Sigmoid colon (tissue), 4 donors: ENCODE measurements around the gene C19orf44.

ENCODE experiments used
- POLR2A ChIP-seq, 2 donors: fragments of 450-650 bp; IDR thresholded peaks; one replicate each; pipeline ENCODE4 v1.6.1; 2016; ENCODE audit warnings: antibody characterized with exemption in 2 of 2, mild to moderate bottlenecking in 2 of 2, moderate library complexity in 2 of 2
- POLR2AphosphoS5 ChIP-seq, 4 donors: sonication (generic); formaldehyde crosslinking; IDR thresholded peaks; one replicate each; pipeline ENCODE4 v1.6.1; 2017; ENCODE audit warnings: antibody characterized with exemption in 4 of 4
- TF ChIP-seq, protein P1 (sequence below), 4 experiments: fragments of 450-650 bp in 3 of 4; fragments of 200-600 bp in 1 of 4; IDR thresholded peaks; one replicate each; pipeline ENCODE4 v1.5.1; 2016 to 2019; ENCODE audit warnings: antibody characterized with exemption in 4 of 4, mild to moderate bottlenecking in 3 of 4, moderate library complexity in 2 of 4

DNA sequence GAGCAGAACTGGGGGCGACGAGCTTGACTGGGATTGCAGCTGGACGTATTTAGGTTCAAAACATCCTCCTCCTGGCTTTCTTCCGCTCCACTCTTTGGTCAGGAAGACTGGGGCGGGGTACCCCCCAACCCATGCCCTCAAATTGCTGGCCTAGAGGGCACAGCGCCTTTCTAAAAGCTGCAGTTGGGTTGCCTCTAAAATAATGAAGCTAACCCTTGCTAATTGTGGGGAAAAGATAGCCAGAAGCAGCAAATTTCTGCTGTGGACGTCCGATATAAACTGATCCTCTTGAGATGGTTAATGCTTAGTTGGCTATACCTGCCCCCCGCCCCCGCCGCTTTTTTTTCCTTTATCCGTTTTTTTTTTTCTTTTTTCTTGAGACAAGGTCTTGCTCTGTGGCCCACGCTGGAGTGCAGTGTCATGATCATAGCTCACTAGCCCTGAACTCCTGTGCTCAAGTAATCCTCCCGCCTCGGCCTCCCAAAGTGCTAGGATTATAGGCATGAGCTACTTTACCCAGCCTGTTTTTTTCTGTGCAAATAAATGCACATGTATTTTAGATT, 46.8 kb downstream of the C19orf44 start:
- TF ChIP-seq, protein P1, sequence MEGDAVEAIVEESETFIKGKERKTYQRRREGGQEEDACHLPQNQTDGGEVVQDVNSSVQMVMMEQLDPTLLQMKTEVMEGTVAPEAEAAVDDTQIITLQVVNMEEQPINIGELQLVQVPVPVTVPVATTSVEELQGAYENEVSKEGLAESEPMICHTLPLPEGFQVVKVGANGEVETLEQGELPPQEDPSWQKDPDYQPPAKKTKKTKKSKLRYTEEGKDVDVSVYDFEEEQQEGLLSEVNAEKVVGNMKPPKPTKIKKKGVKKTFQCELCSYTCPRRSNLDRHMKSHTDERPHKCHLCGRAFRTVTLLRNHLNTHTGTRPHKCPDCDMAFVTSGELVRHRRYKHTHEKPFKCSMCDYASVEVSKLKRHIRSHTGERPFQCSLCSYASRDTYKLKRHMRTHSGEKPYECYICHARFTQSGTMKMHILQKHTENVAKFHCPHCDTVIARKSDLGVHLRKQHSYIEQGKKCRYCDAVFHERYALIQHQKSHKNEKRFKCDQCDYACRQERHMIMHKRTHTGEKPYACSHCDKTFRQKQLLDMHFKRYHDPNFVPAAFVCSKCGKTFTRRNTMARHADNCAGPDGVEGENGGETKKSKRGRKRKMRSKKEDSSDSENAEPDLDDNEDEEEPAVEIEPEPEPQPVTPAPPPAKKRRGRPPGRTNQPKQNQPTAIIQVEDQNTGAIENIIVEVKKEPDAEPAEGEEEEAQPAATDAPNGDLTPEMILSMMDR (IDR thresholded peaks at IDR 0.05) = no peak
- no peak for TF ChIP-seq POLR2AphosphoS5 (IDR thresholded peaks at IDR 0.05)
- TF ChIP-seq POLR2A (IDR thresholded peaks at IDR 0.05) = no peak
